Activated CD8-positive, alpha-beta memory T cell treated with anti-CD3 and anti-CD28 coated beads for 1 hour (primary cell): ENCODE data around the gene ABO.
"Not testable (repeated sequence)": the region's sequence is repeated elsewhere in the genome, so short reads cannot be mapped to it uniquely, and the experiment has no call there.

ENCODE experiments used
- DNase-seq, 2 donors: peaks; one replicate each; pipeline ENCODE4 v3.0.0-alpha.2; 2020; ENCODE audit warnings: low read depth in 1 of 2; ENCODE audit errors: extremely low read depth in 1 of 2

Gene ABO

DNA sequence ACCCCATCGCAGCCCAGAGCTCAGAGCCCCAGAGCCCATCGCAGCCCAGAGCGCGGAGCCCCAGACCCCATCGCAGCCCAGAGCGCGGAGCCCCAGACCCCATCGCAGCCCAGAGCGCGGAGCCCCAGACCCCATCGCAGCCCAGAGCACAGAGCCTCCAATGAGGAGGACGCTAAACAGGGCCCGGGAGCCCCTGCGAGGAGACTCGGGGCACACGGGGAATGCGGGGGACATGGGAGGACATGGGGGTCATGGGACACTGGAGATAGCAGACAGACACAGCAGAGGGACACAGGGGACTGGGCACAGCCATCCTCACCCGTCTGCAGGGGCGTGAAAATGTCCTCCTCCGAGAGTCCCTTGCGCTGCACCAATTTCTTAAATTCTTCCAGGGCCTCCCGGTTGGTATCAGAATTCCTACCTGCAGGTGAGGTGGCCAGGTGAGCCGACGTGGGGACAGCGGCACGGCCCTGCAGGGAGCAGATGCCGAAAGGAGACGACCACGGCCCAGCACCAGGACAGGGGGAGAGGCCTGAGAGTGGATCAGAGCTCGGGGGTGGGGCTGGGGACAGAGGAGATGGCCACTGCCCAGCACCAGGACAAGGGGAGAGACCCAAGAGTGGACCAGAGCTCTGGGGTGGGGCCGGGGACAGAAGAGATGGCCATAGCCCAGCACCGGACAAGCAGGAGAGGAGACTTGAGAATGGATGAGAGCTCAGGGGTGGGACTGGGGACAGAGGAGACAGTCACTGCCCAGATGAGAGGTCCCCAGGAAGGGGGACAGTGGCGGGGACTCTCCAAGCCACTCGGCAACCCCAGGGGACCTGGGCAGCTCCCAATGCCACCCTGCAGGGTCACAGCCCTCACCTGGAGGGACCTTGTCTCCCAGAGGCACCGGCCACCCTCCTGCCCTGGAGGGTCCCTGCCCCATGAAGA lies 68.7 kb downstream of the ABO start:
- DNase-seq: no peak

DNA sequence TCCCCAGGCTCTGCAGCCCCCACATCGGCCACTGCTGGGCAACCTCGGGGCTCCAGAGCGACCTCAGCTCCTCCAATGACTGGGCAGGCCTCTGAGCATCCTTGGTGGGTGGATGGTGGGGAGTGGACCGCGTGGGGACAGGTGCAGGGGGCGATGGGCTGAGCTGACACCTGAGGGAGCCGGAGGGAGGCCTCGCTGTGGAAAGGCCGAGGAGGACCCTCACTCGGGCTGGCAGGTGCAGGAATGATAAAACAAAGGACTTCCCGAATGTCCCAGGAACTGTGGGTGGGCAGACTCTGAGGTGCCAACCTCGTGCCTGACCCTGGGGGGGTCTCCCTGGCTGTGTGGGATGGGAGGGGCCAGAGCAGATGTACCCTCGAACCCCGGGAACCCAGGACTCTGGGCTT lies 69.5 kb downstream of the ABO start:
- not testable (repeated sequence) for DNase-seq
